SK-N-SH treated with all-trans-retinoic acid at 6 μM for 48 hours (cell line): ENCODE measurements around the gene IRF1.
"Not testable (repeated sequence)": the region's sequence is repeated elsewhere in the genome, so short reads cannot be mapped to it uniquely, and the experiment has no call there.

ENCODE experiments used
- ARNTL ChIP-seq: fragments of 450-650 bp; formaldehyde crosslinking; IDR thresholded peaks from 2 replicates; pipeline ENCODE4 v1.5.0; 2020; ENCODE audit warnings: low read depth, mild to moderate bottlenecking, moderate library complexity, borderline replicate concordance
- PPARA ChIP-seq: fragments of 250-450 bp; sonication (Bioruptor Pico); IDR thresholded peaks from 2 replicates; pipeline ENCODE4 v1.5.0; 2020; ENCODE audit warnings: mild to moderate bottlenecking, borderline replicate concordance
- TOX ChIP-seq: fragments of 250-450 bp; sonication (Bioruptor Pico); IDR thresholded peaks from 2 replicates; pipeline ENCODE4 v1.8.0; 2021; ENCODE audit warnings: mild to moderate bottlenecking, moderate library complexity, borderline replicate concordance
- ZC3H10 ChIP-seq: fragments of 250-450 bp; sonication (Bioruptor Pico); IDR thresholded peaks from 2 replicates; pipeline ENCODE4 v1.5.1; 2021; ENCODE audit warnings: mild to moderate bottlenecking, moderate library complexity
- ZNF565 ChIP-seq: fragments of 450-650 bp; formaldehyde crosslinking; conservative IDR thresholded peaks from 2 replicates; pipeline ENCODE4 v1.5.0; 2020; ENCODE audit warnings: low read depth, mild to moderate bottlenecking, moderate library complexity
- TF ChIP-seq, protein P1 (sequence below): fragments of 250-450 bp; sonication (Bioruptor Pico); IDR thresholded peaks from 2 replicates; pipeline ENCODE4 v1.8.0; 2021; ENCODE audit warnings: low read depth, mild to moderate bottlenecking, moderate library complexity, borderline replicate concordance

DNA sequence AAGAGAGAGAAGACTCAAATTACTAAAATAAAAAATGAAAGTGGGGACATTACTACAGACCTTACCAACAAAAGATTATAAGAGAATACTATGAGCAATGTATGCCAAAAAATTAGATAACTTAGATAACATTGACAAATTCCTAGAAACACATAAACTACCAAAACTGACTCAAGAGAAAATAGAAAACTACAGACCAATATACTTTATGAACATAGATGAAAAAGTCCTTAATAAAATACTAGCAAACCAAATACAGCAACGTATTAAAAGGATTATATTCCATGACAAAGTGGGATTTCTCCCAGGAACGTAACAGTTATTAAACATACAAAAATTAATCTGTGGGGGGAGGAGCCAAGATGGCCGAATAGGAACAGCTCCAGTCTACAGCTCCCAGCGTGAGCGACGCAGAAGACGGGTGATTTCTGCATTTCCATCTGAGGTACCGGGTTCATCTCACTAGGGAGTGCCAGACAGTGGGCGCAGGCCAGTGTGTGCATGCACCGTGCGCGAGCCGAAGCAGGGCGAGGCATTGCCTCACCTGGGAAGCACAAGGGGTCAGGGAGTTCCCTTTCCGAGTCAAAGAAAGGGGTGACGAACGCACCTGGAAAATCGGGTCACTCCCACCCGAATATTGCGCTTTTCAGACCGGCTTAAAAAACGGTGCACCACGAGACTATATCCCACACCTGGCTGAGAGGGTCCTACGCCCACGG, 23.2 kb upstream of the IRF1 start:
- not testable (repeated sequence) for TF ChIP-seq TOX, ZC3H10, PPARA, ZNF565, ARNTL (CRISPR knock-in tag)
- TF ChIP-seq, protein P1, sequence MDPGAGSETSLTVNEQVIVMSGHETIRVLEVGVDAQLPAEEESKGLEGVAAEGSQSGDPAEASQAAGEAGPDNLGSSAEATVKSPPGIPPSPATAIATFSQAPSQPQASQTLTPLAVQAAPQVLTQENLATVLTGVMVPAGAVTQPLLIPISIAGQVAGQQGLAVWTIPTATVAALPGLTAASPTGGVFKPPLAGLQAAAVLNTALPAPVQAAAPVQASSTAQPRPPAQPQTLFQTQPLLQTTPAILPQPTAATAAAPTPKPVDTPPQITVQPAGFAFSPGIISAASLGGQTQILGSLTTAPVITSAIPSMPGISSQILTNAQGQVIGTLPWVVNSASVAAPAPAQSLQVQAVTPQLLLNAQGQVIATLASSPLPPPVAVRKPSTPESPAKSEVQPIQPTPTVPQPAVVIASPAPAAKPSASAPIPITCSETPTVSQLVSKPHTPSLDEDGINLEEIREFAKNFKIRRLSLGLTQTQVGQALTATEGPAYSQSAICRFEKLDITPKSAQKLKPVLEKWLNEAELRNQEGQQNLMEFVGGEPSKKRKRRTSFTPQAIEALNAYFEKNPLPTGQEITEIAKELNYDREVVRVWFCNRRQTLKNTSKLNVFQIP (CRISPR knock-in tag), result not testable (repeated sequence)
